ENCODE results near the gene TANC1. TPM values are rescaled to one million over a fixed set of nuclear protein-coding genes. Genes with fewer than 3 reads are reported as not detected.

TANC1 gene
- polyA plus RNA-seq, 5 donors = 39.5 to 59.6 (median 55.1) TPM

- DNase-seq = no peak
Measured at GRCh38 chr2:159116922-159117321, 148.5 kb downstream of the TANC1 start.

GRCh38 chr2:159117658-159118057, 149.2 kb downstream of the TANC1 start:
- no peak for DNase-seq

GRCh38 chr2:159118115-159118858, 149.8 kb downstream of the TANC1 start:
- DNase-seq = peak; percentile 80 to 88

- no peak for DNase-seq
Measured at GRCh38 chr2:159118859-159119500, 150.5 kb downstream of the TANC1 start.

- no peak for DNase-seq
Measured at GRCh38 chr2:159119652-159120257, 151.3 kb downstream of the TANC1 start.

- no peak for DNase-seq
Measured at GRCh38 chr2:159123786-159124185, 155.3 kb downstream of the TANC1 start.

- DNase-seq = no peak
Measured at GRCh38 chr2:159124441-159124911, 156.0 kb downstream of the TANC1 start.

GRCh38 chr2:159124931-159125467, 156.6 kb downstream of the TANC1 start:
- no peak for DNase-seq

- DNase-seq = no peak
Measured at GRCh38 chr2:159125858-159126257, 157.4 kb downstream of the TANC1 start.

- DNase-seq = no peak
Measured at GRCh38 chr2:159126432-159127022, 158.1 kb downstream of the TANC1 start.

GRCh38 chr2:159128191-159128590, 159.8 kb downstream of the TANC1 start:
- DNase-seq = no peak

- no peak for DNase-seq
Measured at GRCh38 chr2:159129269-159129668, 160.8 kb downstream of the TANC1 start.

- DNase-seq = no peak
Measured at GRCh38 chr2:159129824-159130223, 161.4 kb downstream of the TANC1 start.

GRCh38 chr2:159130302-159130701, 161.9 kb downstream of the TANC1 start:
- DNase-seq = no peak

GRCh38 chr2:159131267-159131913, 162.9 kb downstream of the TANC1 start:
- no peak for DNase-seq

GRCh38 chr2:159131914-159132281, 163.5 kb downstream of the TANC1 start:
- no peak for DNase-seq

- DNase-seq = no peak
Measured at GRCh38 chr2:159133797-159134196, 165.4 kb downstream of the TANC1 start.

GRCh38 chr2:159134979-159135378, 166.5 kb downstream of the TANC1 start:
- no peak for DNase-seq

- no peak for DNase-seq
Measured at GRCh38 chr2:159136391-159136790, 168.0 kb downstream of the TANC1 start.

- DNase-seq = no peak
Measured at GRCh38 chr2:159137511-159138241, 169.2 kb downstream of the TANC1 start.

GRCh38 chr2:159138642-159139182, 170.3 kb downstream of the TANC1 start:
- no peak for DNase-seq

All from right lung (tissue), 5 donors.